SKM-1 treated with dmso at 0.1 percent for 144 hours (cell line): ENCODE measurements around the gene PDZD2.
"Not testable (repeated sequence)": the region's sequence is repeated elsewhere in the genome, so short reads cannot be mapped to it uniquely, and the experiment has no call there.

ENCODE experiments used
- DNase-seq: peaks from one replicate; lab custom pipeline; 2025; ENCODE audit not compliant: unreplicated experiment; lab: John Stamatoyannopoulos, UW

PDZD2 gene

DNA sequence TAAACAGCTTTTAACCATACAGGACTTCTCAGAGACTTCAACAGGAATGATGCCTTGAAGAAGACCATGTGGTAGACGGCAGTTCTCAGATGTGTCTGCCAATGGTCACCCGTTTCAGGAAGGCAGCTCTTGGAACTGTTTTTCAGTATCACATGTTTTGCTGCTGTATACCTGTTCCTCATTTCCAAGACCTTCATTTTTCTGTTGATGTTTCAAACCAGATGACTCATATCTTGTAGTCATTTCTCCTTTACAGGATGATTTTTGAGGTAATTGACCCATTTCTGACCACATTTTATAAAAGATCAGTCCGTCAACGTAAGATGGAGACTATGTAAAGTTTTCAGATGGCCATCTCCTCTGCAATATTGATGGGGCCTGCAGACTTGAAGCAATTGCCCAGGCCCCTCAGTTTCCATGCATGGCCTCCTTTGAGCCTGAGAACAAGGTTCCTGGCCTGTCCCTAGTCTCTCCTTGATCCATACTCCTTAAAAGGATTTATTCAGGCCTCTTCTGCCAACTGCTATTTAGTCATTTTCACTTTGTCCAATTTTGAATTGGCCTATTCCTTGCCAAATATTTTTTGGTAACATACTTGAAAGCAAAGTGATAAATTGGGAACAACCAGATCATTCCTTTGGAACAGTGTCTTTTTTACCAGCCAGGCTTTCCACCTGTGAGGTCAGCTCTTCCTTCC lies 128.6 kb downstream of the PDZD2 start:
- no peak for DNase-seq

DNA sequence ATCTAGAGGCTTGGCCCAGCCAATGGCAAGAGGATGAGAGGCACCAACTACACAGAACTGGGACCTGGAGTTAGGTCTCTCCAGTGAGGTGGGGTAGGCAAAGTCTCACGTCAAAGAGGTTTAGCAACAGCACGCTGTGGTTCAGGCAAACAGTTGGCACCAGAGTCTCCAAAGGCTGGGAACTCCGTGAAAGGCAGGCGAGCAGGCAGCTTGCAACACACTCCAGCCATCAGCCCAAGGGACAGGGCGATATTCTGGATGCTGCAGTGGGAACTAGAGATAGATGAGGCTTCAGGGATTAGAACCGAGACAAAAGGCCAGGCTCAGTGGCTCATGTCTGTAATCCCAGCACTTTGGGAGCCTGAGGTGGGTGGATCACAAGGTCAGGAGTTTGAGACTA lies 129.1 kb downstream of the PDZD2 start:
- DNase-seq = no peak

DNA sequence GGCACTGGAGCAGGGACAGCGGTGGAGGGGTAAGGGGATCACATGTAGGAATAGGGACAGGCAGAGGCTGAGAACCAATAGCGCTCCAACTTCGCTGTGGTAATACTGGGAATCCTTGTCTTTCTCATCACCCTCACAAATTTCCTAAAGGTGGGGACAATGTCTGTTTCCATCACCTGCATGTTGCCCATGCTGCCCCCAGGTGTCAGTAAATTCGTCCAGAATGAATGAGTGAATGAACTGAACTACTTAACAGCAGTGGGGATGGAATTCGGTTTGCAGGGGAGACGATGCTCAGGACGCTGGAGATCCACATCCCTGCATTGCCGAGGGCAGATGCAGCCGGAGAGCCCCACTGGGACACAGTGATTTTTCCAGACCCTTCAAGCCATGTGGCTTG lies 129.9 kb downstream of the PDZD2 start:
- DNase-seq = no peak

DNA sequence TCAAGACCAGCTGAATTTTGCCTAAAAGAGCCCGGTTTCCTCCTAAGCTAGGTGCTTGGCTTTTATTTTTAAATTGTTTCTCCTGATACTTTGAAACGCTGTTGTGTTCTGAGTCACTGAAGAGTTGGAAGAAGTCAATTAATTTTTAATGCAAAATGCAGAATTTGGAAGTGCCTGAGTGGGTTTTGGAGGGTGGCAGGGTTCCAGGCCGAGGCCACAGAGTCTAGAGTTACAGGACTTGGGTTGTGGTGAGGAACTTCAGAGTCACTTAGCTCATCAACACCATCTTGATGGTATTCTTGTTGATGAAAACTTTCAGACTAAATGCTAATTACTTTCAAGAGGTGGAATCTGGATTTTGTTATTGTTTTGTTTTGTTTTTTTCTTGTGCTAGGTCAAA lies 130.6 kb downstream of the PDZD2 start:
- DNase-seq = no peak

DNA sequence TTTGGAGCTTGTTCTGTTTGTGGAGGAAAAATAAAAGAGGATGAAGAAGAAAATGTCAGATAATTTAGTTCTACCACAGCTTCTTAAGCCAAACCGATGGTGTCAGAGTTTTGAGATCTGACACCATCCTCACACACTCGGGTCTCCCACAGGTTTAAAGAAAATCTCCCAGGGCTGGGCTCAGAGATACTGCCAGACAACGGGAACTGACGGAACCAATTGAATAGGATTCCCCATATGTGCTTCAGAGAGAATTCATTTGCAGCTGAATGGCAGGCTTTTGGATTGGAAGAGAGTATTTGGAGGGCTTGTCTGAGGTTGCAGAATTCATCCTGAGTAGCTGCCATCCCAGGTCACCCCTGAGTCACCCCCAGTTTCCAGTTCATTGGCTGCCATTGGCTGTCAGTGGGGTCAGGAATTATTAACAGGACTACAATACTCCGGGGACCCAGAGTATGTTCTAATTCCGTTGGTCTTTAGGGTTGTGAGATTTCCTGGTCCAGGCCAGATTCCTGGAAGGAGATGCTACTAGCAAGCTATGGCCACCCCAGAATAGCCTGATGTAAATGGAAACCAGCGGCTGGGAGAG lies 131.3 kb downstream of the PDZD2 start:
- no peak for DNase-seq

DNA sequence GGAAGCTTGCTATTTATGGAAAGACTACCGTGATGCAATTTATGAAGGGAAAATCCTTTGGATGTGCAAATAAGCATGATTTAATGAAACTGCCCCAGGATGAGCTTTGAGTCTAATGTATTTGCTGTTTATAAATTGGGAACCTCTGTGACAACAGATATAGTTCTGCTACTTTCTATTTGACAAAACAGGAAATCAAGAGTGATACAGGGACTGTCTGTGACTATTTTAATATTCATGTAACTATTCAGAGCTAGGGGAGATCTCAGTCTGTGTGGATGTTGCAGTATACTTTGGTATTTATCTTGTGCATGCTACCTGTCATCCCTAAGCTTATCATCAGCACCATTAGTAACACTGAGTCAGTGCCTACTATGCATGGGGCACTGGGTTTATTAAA lies 132.1 kb downstream of the PDZD2 start:
- no peak for DNase-seq

DNA sequence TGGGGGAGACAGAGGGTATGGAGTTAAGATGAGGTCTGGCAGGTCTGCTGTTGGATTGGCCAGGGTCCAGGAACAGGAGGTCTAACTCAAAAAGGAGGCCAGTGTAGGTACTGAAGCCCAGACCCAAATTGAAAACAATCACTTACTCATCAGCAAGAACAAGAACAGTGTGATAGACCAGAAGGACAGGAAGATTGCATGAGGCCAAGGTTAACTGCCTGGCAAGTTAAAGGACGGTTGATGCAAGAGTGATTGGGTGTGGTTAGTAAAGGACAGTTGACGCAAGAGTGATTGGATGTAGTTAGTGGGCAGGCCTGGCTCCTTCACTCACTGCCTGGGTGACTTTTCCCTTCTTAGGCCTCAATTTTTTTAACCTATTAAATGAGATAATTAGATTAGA lies 132.6 kb downstream of the PDZD2 start:
- no peak for DNase-seq

DNA sequence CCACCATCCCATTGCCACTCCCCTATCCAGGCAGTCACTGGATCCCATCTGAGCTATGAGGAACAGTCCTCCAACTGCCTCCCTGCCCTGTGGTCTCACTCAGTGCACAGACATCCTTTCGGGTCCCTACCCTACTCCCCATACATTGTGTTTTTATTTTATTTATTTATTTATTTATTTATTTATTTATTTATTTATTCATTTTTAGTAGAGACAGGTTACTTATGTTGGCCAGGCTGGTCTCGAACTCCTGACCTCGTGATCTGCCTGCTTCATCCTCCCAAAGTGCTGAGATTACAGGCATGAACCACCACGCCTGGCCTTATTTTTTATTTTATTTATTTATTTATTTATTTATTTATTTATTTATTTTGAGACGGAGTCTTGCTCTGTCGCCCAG lies 137.4 kb downstream of the PDZD2 start:
- not testable (repeated sequence) for DNase-seq

DNA sequence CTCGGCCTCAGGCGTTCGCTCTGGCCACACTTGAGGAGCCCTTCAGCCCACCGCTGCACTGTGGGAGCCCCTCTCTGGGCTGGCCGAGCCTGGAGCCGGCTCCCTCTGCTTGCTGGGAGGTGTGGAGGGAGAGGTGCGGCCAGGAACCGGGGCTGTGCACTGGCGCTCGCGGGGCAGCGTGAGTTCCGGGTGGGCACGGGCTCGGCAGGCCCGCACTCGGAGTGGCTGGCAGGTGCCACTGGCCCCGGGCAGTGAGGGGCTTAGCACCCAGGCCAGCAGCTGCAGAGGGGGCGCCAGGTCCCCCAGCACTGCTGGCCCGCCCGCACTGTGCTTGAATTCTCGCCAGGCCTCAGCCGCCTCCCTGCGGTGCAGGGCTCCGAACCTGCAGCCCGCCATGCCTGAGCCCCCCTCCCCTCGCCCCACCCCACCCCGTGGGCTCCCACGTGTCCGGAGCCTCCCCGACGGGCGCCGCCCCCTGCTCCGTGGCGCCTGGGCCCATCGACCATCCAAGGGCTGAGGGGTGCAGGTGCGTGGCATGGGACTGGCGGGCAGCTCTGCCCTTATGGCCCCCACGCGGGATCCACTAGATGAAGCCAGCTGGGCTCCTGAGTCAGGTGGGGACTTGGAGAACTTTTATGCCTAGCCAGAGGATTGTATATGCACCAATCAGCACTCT lies 138.2 kb downstream of the PDZD2 start:
- DNase-seq = no peak

DNA sequence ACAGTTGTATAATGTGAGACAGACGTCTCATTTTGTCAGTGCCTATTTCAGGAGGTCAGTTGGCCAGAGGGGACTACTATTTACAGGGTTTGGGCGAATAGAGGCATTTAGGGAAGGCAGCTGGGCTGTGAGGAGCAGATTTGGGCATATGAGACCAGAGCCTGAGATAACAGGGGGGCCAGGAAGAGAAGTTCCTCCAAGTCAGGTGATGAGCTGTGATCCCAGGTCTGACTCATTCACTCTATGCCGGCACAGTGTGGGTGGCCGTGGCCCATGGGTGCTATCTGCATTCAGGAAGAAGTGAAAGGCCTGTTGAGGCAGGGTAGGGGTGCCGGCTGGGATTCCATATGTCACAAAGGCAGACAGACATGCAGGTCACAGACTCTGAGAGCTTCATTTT lies 142.8 kb downstream of the PDZD2 start:
- DNase-seq = no peak

DNA sequence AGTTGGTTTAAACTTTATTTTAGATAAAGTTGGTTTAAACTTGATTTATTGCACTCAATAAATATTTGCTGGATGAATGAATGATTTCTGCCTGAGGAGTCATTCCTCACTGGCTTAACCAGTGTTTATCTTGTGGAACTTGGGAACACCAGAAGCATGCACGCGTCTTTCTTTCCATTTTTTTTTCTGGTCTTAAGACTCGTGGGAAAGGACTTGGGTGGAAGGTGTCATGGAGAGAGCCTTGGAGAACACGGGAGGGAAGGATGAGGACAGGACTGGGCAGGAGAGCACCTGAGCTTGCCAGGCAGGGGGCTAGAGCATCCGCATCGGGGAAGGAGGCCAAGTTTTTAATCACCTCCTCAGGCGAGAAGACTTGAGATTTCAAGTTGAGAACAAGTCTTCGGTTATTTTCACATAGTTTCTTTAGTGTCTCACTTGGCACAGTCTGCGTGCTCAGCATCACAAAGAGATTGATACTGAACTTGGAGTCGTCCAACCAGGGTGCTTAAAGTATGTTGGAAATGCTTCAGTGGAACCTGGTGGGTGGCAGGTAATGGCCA lies 144.2 kb downstream of the PDZD2 start:
- DNase-seq = no peak

DNA sequence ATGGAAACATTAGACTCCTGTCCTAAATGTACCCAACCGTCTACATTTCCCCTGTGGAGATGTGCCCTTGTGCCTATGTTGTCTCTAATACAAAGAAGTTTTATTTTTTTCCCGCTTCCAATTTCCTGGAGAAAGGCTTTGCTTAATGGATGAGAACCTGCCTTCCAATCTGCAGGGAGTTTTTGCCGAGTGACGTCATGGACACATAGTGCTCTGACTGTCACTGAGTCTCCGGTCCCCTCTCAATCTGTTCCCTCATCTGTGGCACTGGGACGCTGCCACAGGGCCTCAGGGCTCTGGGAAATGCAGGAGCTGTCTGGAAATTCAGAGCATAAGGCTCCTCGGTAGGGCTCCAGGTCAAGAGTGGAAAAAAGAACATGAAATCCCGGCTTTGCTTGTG lies 144.8 kb downstream of the PDZD2 start:
- DNase-seq = no peak

DNA sequence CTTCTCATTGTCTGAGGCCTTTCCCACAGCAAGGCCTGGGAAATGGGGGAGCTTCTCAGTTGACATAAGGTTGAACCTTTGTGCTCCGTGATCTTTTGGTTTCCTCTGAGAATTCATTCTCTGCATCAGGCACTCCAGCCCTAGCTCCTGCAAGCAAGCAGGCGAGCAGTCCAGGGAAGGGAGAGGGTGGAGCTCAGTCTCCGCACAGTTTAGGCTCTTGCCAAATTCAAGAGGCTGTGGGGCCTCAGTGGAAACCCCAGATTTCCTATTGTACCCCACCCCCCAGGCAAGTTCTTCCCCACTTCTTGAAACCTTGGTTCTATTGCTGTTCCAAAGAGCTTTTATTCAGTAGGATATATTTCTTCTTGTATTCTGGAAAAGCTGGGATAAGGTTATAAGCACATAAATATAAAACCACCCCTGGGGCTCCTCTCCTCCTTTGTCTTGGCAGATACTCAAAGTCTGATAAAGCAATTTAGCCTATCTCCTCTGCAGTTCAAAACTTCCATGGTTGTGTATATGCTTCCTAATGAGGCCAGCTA lies 147.2 kb downstream of the PDZD2 start:
- no peak for DNase-seq

DNA sequence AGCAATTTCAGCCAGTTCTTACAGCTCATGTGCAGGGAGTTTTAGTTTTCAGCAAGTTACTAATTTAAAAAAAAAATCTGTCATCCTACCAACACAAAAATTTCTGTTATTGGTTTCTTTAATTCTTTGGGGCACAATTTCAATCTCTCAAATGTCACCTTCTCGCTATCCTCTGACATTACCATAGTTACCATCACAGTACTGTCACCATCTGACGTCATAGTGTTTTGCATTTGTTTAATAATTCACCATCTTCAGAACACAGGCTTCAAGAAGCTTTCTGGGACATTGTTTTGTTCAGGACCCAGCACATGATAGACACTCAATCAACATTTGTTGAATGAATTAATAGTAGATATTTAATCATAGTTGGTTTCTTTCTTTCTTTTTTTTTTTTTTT lies 155.1 kb downstream of the PDZD2 start:
- no peak for DNase-seq

DNA sequence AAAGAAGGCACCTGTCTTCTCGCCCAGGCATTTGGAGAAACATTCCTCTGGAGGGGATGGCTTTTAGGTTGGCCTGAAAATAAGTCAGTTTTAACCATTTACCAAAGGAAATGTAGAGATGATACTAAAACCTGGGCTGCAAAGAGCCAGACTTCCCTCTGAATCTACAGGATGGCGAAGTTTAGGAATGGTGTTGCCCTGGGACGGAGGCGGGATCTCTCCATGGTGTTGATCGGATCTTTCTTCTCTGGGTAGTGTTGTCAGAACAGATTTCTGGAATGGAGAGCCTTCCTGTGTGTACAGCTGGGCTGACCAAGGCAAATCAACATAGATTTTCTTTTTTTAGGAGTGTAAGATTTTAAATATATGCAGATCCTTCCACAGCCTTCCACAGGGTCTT lies 159.2 kb downstream of the PDZD2 start:
- DNase-seq = no peak

DNA sequence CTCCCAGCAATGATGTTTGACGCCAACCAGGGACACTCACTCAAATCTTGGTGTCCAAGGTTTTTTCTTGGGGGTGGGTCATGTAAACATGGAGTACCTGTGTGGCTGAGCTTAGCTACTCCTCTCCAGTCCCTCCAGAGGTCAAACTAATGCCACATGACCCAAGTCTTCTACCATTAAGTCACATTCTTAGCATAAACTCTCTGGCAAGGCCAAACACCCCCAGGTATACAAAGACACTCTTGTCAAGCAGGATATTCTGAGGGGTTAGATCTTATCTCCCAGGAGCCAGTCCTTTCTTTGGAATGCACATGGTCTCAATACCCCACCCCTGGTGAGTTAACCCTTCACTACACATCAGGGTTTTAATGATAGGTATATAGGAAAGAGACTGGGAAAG lies 161.4 kb downstream of the PDZD2 start:
- DNase-seq = no peak

DNA sequence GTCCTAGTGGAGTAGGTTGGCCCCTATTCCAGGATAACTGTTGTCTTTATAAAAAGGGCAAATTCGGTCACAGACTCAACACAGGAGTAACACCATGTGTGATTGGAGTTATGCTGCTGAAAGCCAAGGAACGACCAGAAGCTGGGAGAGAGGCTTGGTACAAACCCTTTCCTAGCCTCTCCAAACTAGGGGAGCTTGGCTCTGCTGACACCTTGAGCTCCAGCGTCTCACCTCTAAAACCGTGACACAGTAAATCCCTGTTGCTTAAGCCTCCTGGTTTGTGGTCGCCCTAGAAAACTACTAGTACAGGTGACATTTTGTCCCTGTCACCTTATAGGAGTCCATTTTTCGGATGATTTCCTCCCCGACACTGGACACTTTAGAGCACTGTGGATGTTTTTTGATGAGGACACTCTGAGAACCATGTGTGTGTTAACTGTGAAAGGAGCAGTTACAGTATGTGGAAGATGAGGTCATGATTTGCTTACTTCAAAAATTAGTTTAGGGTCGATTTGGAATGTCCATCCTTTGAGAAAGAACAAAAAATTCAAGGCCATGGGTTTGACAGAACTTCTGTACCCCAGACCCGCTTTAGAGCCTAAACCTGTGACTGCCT lies 167.0 kb downstream of the PDZD2 start:
- DNase-seq = no peak

DNA sequence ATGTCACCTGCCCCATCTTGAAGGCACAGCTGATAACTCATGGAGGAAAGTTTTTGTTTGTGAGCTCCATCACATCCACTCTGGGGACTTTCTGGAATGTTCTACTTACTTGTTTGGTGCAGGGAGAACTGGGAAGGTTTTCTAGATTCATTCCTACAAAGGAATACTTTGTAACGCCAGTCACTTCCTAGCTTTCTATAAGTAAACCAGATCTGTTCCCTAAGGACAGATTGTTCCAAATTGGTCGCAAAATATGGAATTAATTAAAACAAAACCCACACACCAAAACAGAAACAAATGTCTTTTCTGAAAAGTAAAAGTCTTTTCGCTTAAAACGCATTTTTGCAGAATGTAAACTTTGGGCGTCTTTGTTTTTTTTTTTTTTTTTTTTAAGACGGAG lies 167.6 kb downstream of the PDZD2 start:
- no peak for DNase-seq

DNA sequence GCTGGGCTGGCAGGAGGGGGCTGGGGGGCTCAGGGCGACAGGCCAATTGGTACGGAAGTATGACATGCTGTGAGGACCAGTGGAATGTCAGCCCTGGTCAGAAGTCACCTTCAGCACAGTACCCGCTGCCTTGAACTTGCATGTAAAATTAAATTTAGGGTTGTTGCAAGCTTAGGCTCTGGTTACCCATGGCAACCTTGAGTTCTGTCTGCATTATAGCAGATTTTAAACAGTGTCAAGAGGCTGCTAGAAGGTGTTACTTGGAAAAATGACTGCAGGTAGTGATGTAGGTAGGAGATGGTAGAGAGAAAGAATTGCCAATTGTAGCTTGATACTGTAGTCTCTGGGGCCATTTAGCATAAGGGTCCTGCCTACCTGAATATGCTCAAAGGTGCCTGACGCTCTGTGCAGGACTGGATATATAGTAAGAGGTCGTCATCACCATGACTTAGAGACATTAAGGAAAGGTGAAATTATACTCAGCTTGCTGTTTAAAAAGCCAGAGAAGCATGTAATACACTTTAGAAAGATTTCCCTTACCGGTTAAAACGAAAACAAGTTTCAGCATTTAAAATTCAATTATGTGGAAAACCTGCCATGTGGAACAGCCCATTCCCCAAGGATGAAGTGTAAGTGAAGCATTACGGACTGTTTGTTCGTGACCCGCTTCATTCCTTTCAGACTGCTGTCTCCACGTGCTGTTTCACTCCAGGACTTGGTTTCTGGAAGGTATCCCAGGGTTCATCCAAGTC lies 169.0 kb downstream of the PDZD2 start:
- no peak for DNase-seq

DNA sequence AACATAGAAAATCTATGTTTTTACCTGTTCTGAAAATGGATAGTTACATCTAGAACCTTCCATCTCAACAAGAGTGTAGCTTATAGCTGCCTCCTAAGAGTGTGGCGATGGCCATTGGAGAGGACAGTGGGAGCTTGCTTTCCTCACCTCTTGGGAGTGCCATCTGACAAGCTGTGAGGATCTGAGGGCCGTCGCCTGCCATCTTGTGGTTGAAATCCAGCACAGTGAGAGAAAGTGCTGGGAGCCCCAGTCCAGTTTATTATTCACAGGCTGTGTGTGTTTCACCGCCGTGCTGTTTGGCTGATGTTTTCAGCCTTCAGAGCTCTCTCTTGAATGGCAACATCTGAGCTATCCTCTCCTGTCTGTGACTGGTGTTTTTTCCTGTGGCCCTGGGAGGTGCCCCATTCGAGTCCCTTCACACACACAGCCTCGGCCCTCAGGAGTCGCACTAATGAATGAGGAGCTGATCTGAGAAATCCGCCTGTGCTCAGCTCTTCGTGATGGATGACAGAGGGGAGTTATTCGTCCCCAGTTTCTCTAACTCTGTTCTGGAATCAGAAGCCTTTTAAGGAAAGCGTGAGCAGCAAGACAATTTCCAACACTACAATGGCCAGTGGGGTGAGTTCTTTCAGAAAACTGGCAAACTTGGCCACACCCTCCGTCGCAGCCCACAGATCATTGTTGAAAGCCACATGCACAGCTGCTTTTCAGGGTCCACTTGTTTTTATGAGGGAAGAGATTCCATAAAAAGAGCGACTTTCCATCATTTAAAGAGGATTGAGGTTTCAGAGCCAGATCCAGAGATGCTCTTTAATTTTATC lies 170.3 kb downstream of the PDZD2 start:
- DNase-seq = peak; percentile 47
